ENCODE results near the gene OSTF1.

Gene OSTF1

DNA sequence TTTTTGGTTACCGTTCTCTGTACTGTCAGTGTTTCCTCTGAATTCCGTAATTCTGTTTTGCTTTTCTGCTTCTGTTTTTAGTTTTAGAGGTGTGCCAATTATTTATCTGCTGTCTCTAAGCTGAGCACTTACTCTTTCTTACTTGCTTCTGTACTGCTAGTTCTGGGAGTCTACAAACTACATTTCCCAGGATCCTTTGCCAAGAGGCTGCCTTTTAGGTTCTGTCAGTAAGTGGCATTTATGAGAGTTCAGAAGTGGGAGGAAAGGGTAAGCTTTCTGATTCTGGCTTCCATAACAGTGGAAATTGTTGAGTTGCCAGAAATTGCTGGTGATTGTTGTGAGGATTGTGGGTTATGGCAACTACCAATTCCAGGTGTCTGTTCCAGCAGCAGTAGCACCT, 102.4 kb downstream of the OSTF1 start:
- peaks cover 13% of the 10 kb centered on the region for H3K4me1 ChIP-seq (ENCODE audit: low read depth, poor library complexity, severe bottlenecking)
- H3K9ac ChIP-seq = no peak overlapping the region
- H4K20me1 ChIP-seq (ENCODE audit: insufficient read depth) = no peaks in the 10 kb centered on the region
- H3K79me2 ChIP-seq (ENCODE audit: insufficient read depth, low read depth) = no peaks in the 10 kb centered on the region
- no peak overlapping the region for H3K4me2 ChIP-seq
- no peaks in the 10 kb centered on the region for H3K27me3 ChIP-seq (ENCODE audit: insufficient read depth, low read depth)
- no peaks in the 10 kb centered on the region for H3K36me3 ChIP-seq (ENCODE audit: insufficient read depth)
- no peak overlapping the region for H3K4me3 ChIP-seq (IDR thresholded peaks at IDR 0.05; ENCODE audit: insufficient read depth, low read depth, low read length)
- no peak overlapping the region for H2AFZ ChIP-seq (ENCODE audit: low read depth)
- no peak overlapping the region for H3K27ac ChIP-seq
- TF ChIP-seq CTCF (conservative IDR thresholded peaks at IDR 0.05; ENCODE audit: low read depth, low read length) = no peak

All from KMS-11 (cell line).